K562 (cell line): ENCODE results near the gene PTOV1. TPM values are rescaled to one million over a fixed set of nuclear protein-coding genes. Genes with fewer than 3 reads are reported as not detected.

ENCODE experiments used
- ATAC-seq: fragments of 200-7000 bp; cut with Tn5 transposase; 3 replicates; pipeline ENCODE4 v1.9.1; 2020; ENCODE audit warnings: moderate library complexity
- BruUV-seq: library from RNA; stranded (reverse); fragments of 400-500 nt; replicated peaks from 2 replicates; lab custom pipeline; 2021; lab: Mats Ljungman, UMichigan
- CTCF ChIA-PET: fragments of 300-600 bp; formaldehyde crosslinking; extraction: SDS; loops from one replicate; lab custom pipeline; 2021; ENCODE audit warnings: low intra/inter-chr PET ratio; lab: Yijun Ruan, JAX
- POLR2A ChIA-PET: fragments of 300-600, 350-650 bp; sonication (Branson Sonifier 250); formaldehyde crosslinking; extraction: SDS; loops from one replicate; lab custom pipeline; 2021; ENCODE audit warnings: antibody characterized with exemption, inconsistent platforms; lab: Yijun Ruan, JAX
- DNase-seq, 4 experiments: peaks; one replicate each; pipeline versions ENCODE4 v3.0.0 to v3.0.0-alpha.2; 2011 to 2018; ENCODE audit warnings: low spot score in 3 of 4, mixed read lengths in 3 of 4; ENCODE audit errors: extremely low read depth in 1 of 4
- FAIRE-seq: peaks from 2 replicates; lab custom pipeline; 2011; peaks lifted over from hg19 to GRCh38; lab: Jason Lieb, UNC
- H2AFZ ChIP-seq: 2 replicates; pipeline ENCODE4 v1.6.0; 2011; ENCODE audit warnings: low read depth, low read length, control low read depth, inconsistent platforms
- H3K27ac ChIP-seq: fragments of 200-600 bp; 3 replicates; pipeline ENCODE4 v1.8.0; 2011; ENCODE audit warnings: low read depth, mild to moderate bottlenecking, control low read depth, inconsistent platforms, low read length, moderate library complexity, mixed read lengths; ENCODE audit errors: extremely low read depth
- H3K27me3 ChIP-seq, 2 experiments: fragments of 300-600 bp in 1 of 2; 2 replicates in 1 of 2; 3 replicates in 1 of 2; pipeline versions ENCODE4 v1.6.0 to v1.8.0; 2011; ENCODE audit warnings: inconsistent platforms in 2 of 2, low read length in 2 of 2, mild to moderate bottlenecking in 1 of 2, mixed read lengths in 1 of 2, moderate library complexity in 1 of 2; ENCODE audit not compliant: control insufficient read depth in 2 of 2, insufficient read depth in 2 of 2
- H3K36me3 ChIP-seq: fragments of 300-600 bp; 3 replicates; pipeline ENCODE4 v1.8.0; 2011; ENCODE audit warnings: mild to moderate bottlenecking, low read length, inconsistent platforms; ENCODE audit not compliant: control insufficient read depth, insufficient read depth
- H3K4me1 ChIP-seq, 2 experiments: fragments of 200-600 bp in 1 of 2; replicated peaks in 1 of 2; 2 replicates in 1 of 2; 3 replicates in 1 of 2; pipeline versions ENCODE4 v1.5.1 to v1.8.0; 2011; ENCODE audit warnings: inconsistent platforms in 2 of 2, low read length in 2 of 2, mild to moderate bottlenecking in 1 of 2, mixed read lengths in 1 of 2, moderate library complexity in 1 of 2; ENCODE audit not compliant: control insufficient read depth in 2 of 2, insufficient read depth in 2 of 2
- H3K4me2 ChIP-seq: 2 replicates; pipeline ENCODE4 v1.6.1; 2011; ENCODE audit warnings: low read length, control low read depth, inconsistent platforms, mixed read lengths; ENCODE audit not compliant: insufficient read depth
- H3K4me3 ChIP-seq: fragments of 200-600 bp; sonication (generic), shearing (Covaris generic); 2 replicates; pipeline ENCODE4 v1.5.1; 2016; ENCODE audit warnings: control low read depth, inconsistent platforms
- H3K79me2 ChIP-seq: fragments of 200-600 bp; 3 replicates; pipeline ENCODE4 v1.8.0; 2011; ENCODE audit warnings: low read length, inconsistent platforms; ENCODE audit not compliant: control insufficient read depth, insufficient read depth
- H3K9ac ChIP-seq, 2 experiments: 2 replicates each; pipeline versions ENCODE4 v1.6.0 to v1.6.1; 2011; ENCODE audit warnings: low read depth in 2 of 2, low read length in 2 of 2, control low read depth in 1 of 2, inconsistent platforms in 1 of 2, mild to moderate bottlenecking in 1 of 2, mixed read lengths in 1 of 2; ENCODE audit not compliant: insufficient read depth in 1 of 2
- H3K9me1 ChIP-seq: one replicate; pipeline ENCODE4 v1.6.0; 2011; ENCODE audit warnings: inconsistent platforms, mild to moderate bottlenecking, low read length, moderate library complexity; ENCODE audit not compliant: control insufficient read depth, insufficient read depth
- H3K9me3 ChIP-seq: replicated peaks from 2 replicates; pipeline ENCODE4 v1.5.1; 2011; ENCODE audit warnings: low read depth, low read length, inconsistent platforms; ENCODE audit not compliant: control insufficient read depth, insufficient read depth
- H4K20me1 ChIP-seq: replicated peaks from 2 replicates; pipeline ENCODE4 v1.6.1; 2011; ENCODE audit warnings: low read length, inconsistent platforms, mixed read lengths; ENCODE audit not compliant: control insufficient read depth, insufficient read depth
- ADNP ChIP-seq: fragments of 200-800 bp; sonication (Bioruptor generic); IDR thresholded peaks from 2 replicates; pipeline ENCODE4 v1.6.1; 2016; ENCODE audit warnings: missing genetic modification characterization, missing compliant biosample characterization
- BMI1 ChIP-seq: fragments of 150-350 bp; IDR thresholded peaks from 2 replicates; pipeline ENCODE4 v1.6.1; 2014; ENCODE audit warnings: low read length
- CBX3 ChIP-seq, 2 experiments: IDR thresholded peaks; 1 replicate in 1 of 2; 2 replicates in 1 of 2; pipeline ENCODE4 v1.6.1; 2012; ENCODE audit warnings: inconsistent platforms in 2 of 2, low read length in 2 of 2, borderline replicate concordance in 1 of 2, control low read depth in 1 of 2
- CCAR2 ChIP-seq: fragments of 200-400 bp; formaldehyde crosslinking; IDR thresholded peaks from 2 replicates; pipeline ENCODE4 v1.6.1; 2017; ENCODE audit warnings: mild to moderate bottlenecking, low read depth, low read length
- CCNT2 ChIP-seq: IDR thresholded peaks from 2 replicates; pipeline ENCODE4 v1.6.1; 2011; ENCODE audit warnings: borderline replicate concordance, low read depth, mild to moderate bottlenecking, moderate library complexity, mixed read lengths, low read length; ENCODE audit not compliant: insufficient read length; ENCODE audit errors: extremely low read depth
- HOMEZ ChIP-seq: fragments of 250-450 bp; sonication (Bioruptor Pico); IDR thresholded peaks from 2 replicates; pipeline ENCODE4 v1.4.0; 2020; ENCODE audit warnings: mild to moderate bottlenecking, moderate library complexity
- IRF2 ChIP-seq: sonication (generic); formaldehyde crosslinking; IDR thresholded peaks from 2 replicates; pipeline ENCODE4 v1.8.1; 2022; ENCODE audit warnings: mild to moderate bottlenecking, missing genetic modification reagents
- MBD2 ChIP-seq: sonication (generic); IDR thresholded peaks from 2 replicates; pipeline ENCODE4 v1.6.1; 2016; ENCODE audit warnings: low read depth, borderline replicate concordance
- MCM2 ChIP-seq: fragments of 450-650 bp; IDR thresholded peaks from 2 replicates; pipeline ENCODE4 v1.6.1; 2017; ENCODE audit warnings: low read depth, mild to moderate bottlenecking
- NR2C2 ChIP-seq, 2 experiments: fragments of 200-800 bp in 1 of 2; sonication (Bioruptor generic) in 1 of 2; sonication (generic) in 1 of 2; formaldehyde crosslinking in 1 of 2; IDR thresholded peaks; 2 replicates each; pipeline versions ENCODE4 v1.6.1 to v1.8.0; 2016 to 2022; ENCODE audit warnings: mild to moderate bottlenecking in 1 of 2, missing compliant biosample characterization in 1 of 2, missing genetic modification characterization in 1 of 2, missing genetic modification reagents in 1 of 2
- SMAD3 ChIP-seq: fragments of 450-650 bp; formaldehyde crosslinking; conservative IDR thresholded peaks from 2 replicates; pipeline ENCODE4 v1.4.0; 2020; ENCODE audit warnings: mild to moderate bottlenecking
- SRSF7 ChIP-seq: fragments of 200-400 bp; formaldehyde crosslinking; optimal IDR thresholded peaks from 2 replicates; pipeline ENCODE3; 2017; ENCODE audit warnings: mild to moderate bottlenecking, low read depth, low read length
- TAF7 ChIP-seq: fragments of 450-650 bp; IDR thresholded peaks from 2 replicates; pipeline ENCODE4 v1.6.1; 2016; ENCODE audit warnings: missing genetic modification characterization, missing compliant biosample characterization
- THAP12 ChIP-seq: fragments of 250-450 bp; sonication (Bioruptor Pico); IDR thresholded peaks from 2 replicates; pipeline ENCODE4 v1.9.0; 2021; ENCODE audit warnings: mild to moderate bottlenecking, inconsistent platforms
- XRCC4 ChIP-seq: IDR thresholded peaks from one replicate; pipeline ENCODE4 v1.6.1; 2011; ENCODE audit not compliant: insufficient read depth, insufficient read length; ENCODE audit errors: extremely low read depth
- XRCC5 ChIP-seq: fragments of 200-400 bp; formaldehyde crosslinking; IDR thresholded peaks from 2 replicates; pipeline ENCODE4 v1.6.1; 2017; ENCODE audit warnings: low read depth, mild to moderate bottlenecking, low read length
- ZFP1 ChIP-seq: fragments of 450-650 bp; formaldehyde crosslinking; IDR thresholded peaks from 2 replicates; pipeline ENCODE4 v1.4.0; 2020; ENCODE audit warnings: mild to moderate bottlenecking, mixed read lengths
- ZKSCAN1 ChIP-seq: fragments of 150-350 bp; IDR thresholded peaks from 2 replicates; pipeline ENCODE4 v1.6.1; 2016; ENCODE audit warnings: low read depth, low read length
- ZNF263 ChIP-seq: sonication (generic); formaldehyde crosslinking; IDR thresholded peaks from 2 replicates; pipeline ENCODE4 v1.8.0; 2022; ENCODE audit warnings: mild to moderate bottlenecking, missing genetic modification reagents, borderline replicate concordance
- WGBS: fragments of 100-300 bp; shearing (Covaris generic); methylation state at CpG from one replicate; pipeline ENCODE4 v1.1.6; 2016; ENCODE audit warnings: low coverage, mixed read lengths; ENCODE audit not compliant: insufficient coverage; ENCODE audit errors: missing lambda C conversion rate; 5-methylcytosine and 5-hydroxymethylcytosine counted together
- in situ Hi-C: fragments of 300-500 bp; cut with MboI; formaldehyde crosslinking; loops from 4 replicates; pipeline ENCODE4 v1.15.0; 2018; ENCODE audit warnings: inconsistent platforms, mixed read lengths
- intact Hi-C: fragments of 100-400 bp; cut with micrococcal nuclease; formaldehyde crosslinking; loops from 2 replicates; pipeline ENCODE4 v1.14.2; 2022
- polyA plus RNA-seq, 8 experiments: library from polyadenylated mRNA; depleted of rRNA in 4 of 8; stranded (reverse) in 5 of 8; unstranded in 3 of 8; fragments of >200 nt; fragmentation: Nextera tagmentation in 2 of 8; fragmentation: Illumina TruSeq in 1 of 8; extraction: Ambion mirVana in 2 of 8; extraction: Trizol in 1 of 8; gene quantifications; 2 replicates each; pipeline versions ENCODE4 v1.2.1 to v1.2.3, GENCODE V29; 2011 to 2014; ENCODE audit warnings: inconsistent platforms in 1 of 8, missing spikeins in 1 of 8
- total RNA-seq, 7 experiments: library from RNA; depleted of rRNA in 6 of 7; stranded (reverse); fragments of >200 nt in 6 of 7; fragmentation: Illumina TruSeq in 2 of 7; extraction: Trizol in 2 of 7; gene quantifications; 2 replicates each; pipeline versions ENCODE4 v1.2.1 to v1.2.3, GENCODE V29; 2011 to 2021; ENCODE audit warnings: low replicate concordance in 1 of 7

The PTOV1 gene
- total and polyA plus RNA-seq, 9 of the 15 experiments (the other 6 are each of a cell fraction or from before 2014, with no cell fraction given) = 4.9 to 169 (median 43.5) TPM

- WGBS = 84% methylated on average over 14 of the region's 20 CpGs
- intact Hi-C loops (loop anchor here (5.0 kb wide), 1 partner anchor 39 kb away; the partner anchor contains the start of gene AP2A1), in situ Hi-C loops (no loop called here)
- H3K79me2 ChIP-seq = no peaks in the 10 kb centered on the region
- no peak for ATAC-seq
- peaks cover 68% of the 10 kb centered on the region for H3K36me3 ChIP-seq
- no peaks in the 10 kb centered on the region for H3K9me3 ChIP-seq
- peaks cover 5% of the 10 kb centered on the region for H4K20me1 ChIP-seq
- CTCF ChIA-PET = no interaction called here
- no peak for FAIRE-seq
- no peak overlapping the region for H3K4me2 ChIP-seq
- H3K27me3 ChIP-seq = no peaks in the 10 kb centered on the region
- POLR2A ChIA-PET = interaction anchor here (1.4 kb wide), 1 partner anchor 22 kb away, joined by 4 read pairs; no protein-coding TSS in a partner anchor
- H3K4me1 ChIP-seq = peaks cover 25 to 70% of the 10 kb centered on the region in 2 experiments
- no peak for DNase-seq
- H3K9me1 ChIP-seq = no peaks in the 10 kb centered on the region
- 0 out of 3 replicates have a peak overlapping the region, but pooled peaks have one; percentile 39 for H3K27ac ChIP-seq
- no peak overlapping the region for H2AFZ ChIP-seq
- no peak overlapping the region for H3K4me3 ChIP-seq
- H3K9ac ChIP-seq = peak overlapping the region in 1 of 2 experiments; percentile 8; a peak in 1 of 4 replicates
- no TSS peak for BruUV-seq
- TF ChIP-seq NR2C2 (CRISPR knock-in tag; IDR thresholded peaks at IDR 0.05) = no peak
- TF ChIP-seq NR2C2 (tag; IDR thresholded peaks at IDR 0.05) = no peak
- TF ChIP-seq CCAR2 = no peak
- TF ChIP-seq ADNP (tag) = peak; percentile 97
- TF ChIP-seq MBD2 = no peak
- no peak for TF ChIP-seq TAF7 (tag)
- no peak for TF ChIP-seq MCM2
- no peak for TF ChIP-seq SRSF7
- no peak for TF ChIP-seq ZNF263
- TF ChIP-seq XRCC5 = no peak
- no peak for TF ChIP-seq HOMEZ (CRISPR knock-in tag)
- no peak for TF ChIP-seq THAP12
- no peak for TF ChIP-seq BMI1
- no peak for TF ChIP-seq SMAD3
- TF ChIP-seq CCNT2 = no peak
- TF ChIP-seq CBX3 (IDR thresholded peaks at IDR 0.05; ENCODE audit: borderline replicate concordance in 1 of 2, low read length in 2 of 2) = peak in 1 of 2 experiments; percentile 39; a peak in 1 of 3 replicates
- no peak for TF ChIP-seq ZFP1
- no peak for TF ChIP-seq ZKSCAN1
- TF ChIP-seq XRCC4 = no peak
- TF ChIP-seq IRF2 = no peak
These were observed 44.9 kb upstream of the PTOV1 start for GRCh38 chr19:49805822-49806619.
